GM12878 (cell line): ENCODE results near the gene AP2B1.

Experiments
- CREM ChIP-seq: IDR thresholded peaks from 2 replicates; pipeline ENCODE4 v1.6.1; 2014; ENCODE audit warnings: antibody characterized with exemption, low read depth
- CTCF ChIP-seq, 3 experiments: IDR thresholded peaks in 2 of 3; conservative IDR thresholded peaks in 1 of 3; 2 replicates each; pipeline ENCODE4 v1.5.1; 2011; ENCODE audit warnings: low read depth in 3 of 3, low read length in 3 of 3, mild to moderate bottlenecking in 3 of 3, control low read depth in 2 of 3, moderate library complexity in 2 of 3, inconsistent platforms in 1 of 3, mixed read lengths in 1 of 3; ENCODE audit not compliant: control insufficient read depth in 2 of 3, insufficient read depth in 1 of 3; ENCODE audit errors: extremely low read depth in 1 of 3
- NBN ChIP-seq: fragments of 450-650 bp; IDR thresholded peaks from 2 replicates; pipeline ENCODE4 v1.6.1; 2016
- POLR2A ChIP-seq: IDR thresholded peaks from 2 replicates; pipeline ENCODE4 v1.6.1; 2011; ENCODE audit warnings: low read depth, mild to moderate bottlenecking, low read length
- REST ChIP-seq: IDR thresholded peaks from 2 replicates; pipeline ENCODE4 v1.6.1; 2012; ENCODE audit warnings: mild to moderate bottlenecking, low read depth, low read length
- SUZ12 ChIP-seq: fragments of 200-600 bp; sonication (generic); IDR thresholded peaks from one replicate; pipeline ENCODE4 v1.6.1; 2018; ENCODE audit warnings: antibody characterized with exemption, mild to moderate bottlenecking; ENCODE audit not compliant: unreplicated experiment

- TF ChIP-seq CREM (no peak), REST (no peak), SUZ12 (no peak), NBN (no peak), CTCF (IDR thresholded peaks at IDR 0.05 in 2 of 3, conservative IDR thresholded peaks at IDR 0.05 in 1 of 3; ENCODE audit: control insufficient read depth in 2 of 3, extremely low read depth in 1 of 3, insufficient read depth in 1 of 3, low read depth in 3 of 3, low read length in 3 of 3) (no peak), POLR2A (no peak)
Measured at GRCh38 chr17:35752945-35753764, 166.0 kb downstream of the AP2B1 start, which contains the start of gene GAS2L2.
